ENCODE results near the gene CLDN24.

CLDN24 gene

DNA sequence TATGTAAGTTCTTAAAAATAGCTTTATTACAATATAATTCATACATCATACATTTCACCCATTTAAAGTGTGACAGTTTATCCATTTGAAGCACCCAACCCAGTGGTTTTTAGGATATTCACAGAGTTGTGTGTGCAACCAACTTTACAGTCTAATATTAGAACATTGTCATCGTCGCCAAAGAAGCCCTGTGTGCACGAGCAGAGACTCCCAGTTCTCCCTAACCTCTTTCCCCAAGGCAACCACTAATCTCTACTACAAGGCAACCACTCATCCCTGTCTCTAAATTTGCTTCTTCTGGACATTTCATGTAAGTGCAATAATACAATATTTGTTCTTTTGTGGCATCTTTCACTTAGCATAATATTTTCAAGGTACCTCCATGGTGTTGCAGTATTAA lies 49.8 kb downstream of the CLDN24 start:
- no peak for FAIRE-seq
